Stimulated activated naive CD8-positive, alpha-beta T cell treated with anti-CD3 and anti-CD28 coated beads, Interleukin-15, Interleukin-2, amounts not matched to agents 100 ng/mL and 50 ng/mL, for 24 hours (primary cell): ENCODE results near the gene AFF4.
"Not testable (repeated sequence)": the region's sequence is repeated elsewhere in the genome, so short reads cannot be mapped to it uniquely, and the experiment has no call there.

ENCODE experiments used
- H3K27ac Mint-ChIP-seq: one replicate; pipeline ENCODE4 v1.8.0; 2021; ENCODE audit warnings: mild to moderate bottlenecking, mixed read lengths
- H3K27me3 Mint-ChIP-seq: one replicate; pipeline ENCODE4 v1.8.0; 2021; ENCODE audit warnings: mixed read lengths
- H3K36me3 Mint-ChIP-seq: one replicate; pipeline ENCODE4 v1.8.0; 2021; ENCODE audit warnings: low read depth, mixed read lengths
- H3K4me1 Mint-ChIP-seq: one replicate; pipeline ENCODE4 v1.8.0; 2021; ENCODE audit warnings: low read depth, mixed read lengths
- H3K4me3 Mint-ChIP-seq: one replicate; pipeline ENCODE4 v1.8.0; 2021; ENCODE audit warnings: mild to moderate bottlenecking, mixed read lengths
- H3K9me3 Mint-ChIP-seq: one replicate; pipeline ENCODE4 v1.8.0; 2021; ENCODE audit warnings: mixed read lengths

Gene AFF4

GRCh38 chr5:132963171-132964104 lies at the start of gene AFF4:
TSS of gene AFF4 (minus strand) at chr5:132963634. CDS start at chr5:132937189, 26,445 bp downstream.
- peaks cover 3% of the 10 kb centered on the region for H3K36me3 Mint-ChIP-seq
- no peaks in the 10 kb centered on the region for H3K9me3 Mint-ChIP-seq
- peak within 1 kb of the TSS; percentile 97 for H3K4me3 Mint-ChIP-seq
- peak within 1 kb of the TSS; percentile 99 for H3K27ac Mint-ChIP-seq
- peaks cover 31% of the 10 kb centered on the region for H3K4me1 Mint-ChIP-seq
- no peaks in the 10 kb centered on the region for H3K27me3 Mint-ChIP-seq

GRCh38 chr5:133008455-133008854 lies 45.0 kb upstream of the AFF4 start:
- H3K27me3 Mint-ChIP-seq, H3K9me3 Mint-ChIP-seq, H3K27ac Mint-ChIP-seq, H3K4me1 Mint-ChIP-seq, H3K4me3 Mint-ChIP-seq: not testable (repeated sequence)
- peaks cover 29% of the 10 kb centered on the region for H3K36me3 Mint-ChIP-seq

GRCh38 chr5:133006653-133007052 lies 43.2 kb upstream of the AFF4 start:
- H3K4me3 Mint-ChIP-seq: no peak overlapping the region
- H3K36me3 Mint-ChIP-seq: peaks cover 31% of the 10 kb centered on the region

GRCh38 chr5:132999246-132999645 lies 35.8 kb upstream of the AFF4 start:
- Mint-ChIP-seq H3K4me3 (no peak overlapping the region), H3K27ac (no peak overlapping the region)

More at GRCh38 chr5:133006653-133007052, 43.2 kb upstream of the AFF4 start:
- H3K27ac Mint-ChIP-seq: no peak overlapping the region
- no peaks in the 10 kb centered on the region for H3K27me3 Mint-ChIP-seq
- H3K9me3 Mint-ChIP-seq: no peaks in the 10 kb centered on the region
- H3K4me1 Mint-ChIP-seq: no peaks in the 10 kb centered on the region

GRCh38 chr5:132998556-132998955 lies 35.1 kb upstream of the AFF4 start:
- Mint-ChIP-seq H3K4me1 (no peaks in the 10 kb centered on the region), H3K27me3 (no peaks in the 10 kb centered on the region), H3K4me3 (no peak overlapping the region), H3K36me3 (peaks cover 6% of the 10 kb centered on the region), H3K27ac (no peak overlapping the region), H3K9me3 (no peaks in the 10 kb centered on the region)

More at GRCh38 chr5:132999246-132999645, 35.8 kb upstream of the AFF4 start:
- no peaks in the 10 kb centered on the region for H3K4me1 Mint-ChIP-seq
- H3K9me3 Mint-ChIP-seq: no peaks in the 10 kb centered on the region
- H3K36me3 Mint-ChIP-seq: peaks cover 6% of the 10 kb centered on the region
- H3K27me3 Mint-ChIP-seq: no peaks in the 10 kb centered on the region

- H3K4me1 Mint-ChIP-seq: no peaks in the 10 kb centered on the region
- no peaks in the 10 kb centered on the region for H3K9me3 Mint-ChIP-seq
- H3K27me3 Mint-ChIP-seq: no peaks in the 10 kb centered on the region
- no peak overlapping the region for H3K27ac Mint-ChIP-seq
- H3K36me3 Mint-ChIP-seq: peaks cover 1% of the 10 kb centered on the region
- no peak overlapping the region for H3K4me3 Mint-ChIP-seq
Measured at GRCh38 chr5:132996307-132996706, 32.9 kb upstream of the AFF4 start.

GRCh38 chr5:132987531-132988408 lies 24.3 kb upstream of the AFF4 start:
- Mint-ChIP-seq H3K27me3 (no peaks in the 10 kb centered on the region), H3K27ac (no peak overlapping the region), H3K4me3 (no peak overlapping the region), H3K4me1 (no peaks in the 10 kb centered on the region), H3K36me3 (no peaks in the 10 kb centered on the region), H3K9me3 (no peaks in the 10 kb centered on the region)

- not testable (repeated sequence) for H3K4me1 Mint-ChIP-seq, H3K9me3 Mint-ChIP-seq, H3K27me3 Mint-ChIP-seq, H3K36me3 Mint-ChIP-seq, H3K4me3 Mint-ChIP-seq, H3K27ac Mint-ChIP-seq
Measured at GRCh38 chr5:132982971-132983370, 19.5 kb upstream of the AFF4 start.

- Mint-ChIP-seq H3K9me3 (no peaks in the 10 kb centered on the region), H3K4me1 (no peaks in the 10 kb centered on the region), H3K36me3 (no peaks in the 10 kb centered on the region), H3K27ac (no peak overlapping the region), H3K4me3 (no peak overlapping the region), H3K27me3 (no peaks in the 10 kb centered on the region)
Measured at GRCh38 chr5:132981288-132981687, 17.9 kb upstream of the AFF4 start.

GRCh38 chr5:132979976-132980375 lies 16.5 kb upstream of the AFF4 start:
- no peak overlapping the region for H3K4me3 Mint-ChIP-seq
- no peak overlapping the region for H3K27ac Mint-ChIP-seq
- H3K4me1 Mint-ChIP-seq: no peaks in the 10 kb centered on the region
- no peaks in the 10 kb centered on the region for H3K9me3 Mint-ChIP-seq
- H3K27me3 Mint-ChIP-seq: no peaks in the 10 kb centered on the region
- H3K36me3 Mint-ChIP-seq: no peaks in the 10 kb centered on the region

GRCh38 chr5:132979367-132979940 lies 16.0 kb upstream of the AFF4 start:
- no peak overlapping the region for H3K4me3 Mint-ChIP-seq
- no peaks in the 10 kb centered on the region for H3K27me3 Mint-ChIP-seq
- no peaks in the 10 kb centered on the region for H3K36me3 Mint-ChIP-seq
- no peaks in the 10 kb centered on the region for H3K4me1 Mint-ChIP-seq
- no peak overlapping the region for H3K27ac Mint-ChIP-seq
- H3K9me3 Mint-ChIP-seq: no peaks in the 10 kb centered on the region

- Mint-ChIP-seq H3K4me1 (no peaks in the 10 kb centered on the region), H3K36me3 (no peaks in the 10 kb centered on the region), H3K4me3 (no peak overlapping the region), H3K9me3 (no peaks in the 10 kb centered on the region), H3K27ac (no peak overlapping the region), H3K27me3 (no peaks in the 10 kb centered on the region)
Measured at GRCh38 chr5:132976852-132977251, 13.4 kb upstream of the AFF4 start.

- not testable (repeated sequence) for H3K9me3 Mint-ChIP-seq, H3K27ac Mint-ChIP-seq, H3K4me1 Mint-ChIP-seq, H3K27me3 Mint-ChIP-seq, H3K4me3 Mint-ChIP-seq, H3K36me3 Mint-ChIP-seq
Measured at GRCh38 chr5:132972436-132972828, 9.0 kb upstream of the AFF4 start.

- Mint-ChIP-seq H3K27me3 (no peaks in the 10 kb centered on the region), H3K4me1 (no peaks in the 10 kb centered on the region), H3K4me3 (no peak overlapping the region), H3K36me3 (no peaks in the 10 kb centered on the region), H3K27ac (no peak overlapping the region), H3K9me3 (no peaks in the 10 kb centered on the region)
Measured at GRCh38 chr5:132971483-132972435, 8.3 kb upstream of the AFF4 start.
